ENCODE results near the gene RIMS1.

GRCh38 chr6:72262254-72262653, 375.9 kb downstream of the RIMS1 start:
- TF ChIP-seq CBFA2T2 (conservative IDR thresholded peaks at IDR 0.05) (no peak), NBN (IDR thresholded peaks at IDR 0.05; ENCODE audit: low read depth) (no peak), ZFP36 (IDR thresholded peaks at IDR 0.05; ENCODE audit: low read depth, low read length, partially characterized antibody) (no peak), POLR2AphosphoS5 (IDR thresholded peaks at IDR 0.05; ENCODE audit: control insufficient read depth, insufficient read depth, low read depth, low read length) (no peak)
